GF-D8 (cell line): ENCODE results near the gene ARHGDIA.
A peak's percentile ranks its signal among the peaks of the same experiment; 100 is the strongest.

Source experiments
- DNase-seq: peaks from one replicate; lab custom pipeline; 2025; lab: John Stamatoyannopoulos, UW

ARHGDIA gene

GRCh38 chr17:81823820-81824550, 47.2 kb downstream of the ARHGDIA start:
- no peak for DNase-seq

- no peak for DNase-seq
Measured at GRCh38 chr17:81822996-81823819, 47.9 kb downstream of the ARHGDIA start.

- DNase-seq: no peak
Measured at GRCh38 chr17:81822312-81822637, 48.9 kb downstream of the ARHGDIA start.

GRCh38 chr17:81821603-81822311, 49.4 kb downstream of the ARHGDIA start:
- DNase-seq: peak; percentile 86

GRCh38 chr17:81821147-81821546, 50.0 kb downstream of the ARHGDIA start:
- DNase-seq: no peak

- DNase-seq: no peak
Measured at GRCh38 chr17:81819708-81820107, 51.4 kb downstream of the ARHGDIA start.

- no peak for DNase-seq
Measured at GRCh38 chr17:81817758-81818147, 53.4 kb downstream of the ARHGDIA start.
